ENCODE results near the gene LMO3.
"Not testable (repeated sequence)": the region's sequence is repeated elsewhere in the genome, so short reads cannot be mapped to it uniquely, and the experiment has no call there.

Gene LMO3

DNA sequence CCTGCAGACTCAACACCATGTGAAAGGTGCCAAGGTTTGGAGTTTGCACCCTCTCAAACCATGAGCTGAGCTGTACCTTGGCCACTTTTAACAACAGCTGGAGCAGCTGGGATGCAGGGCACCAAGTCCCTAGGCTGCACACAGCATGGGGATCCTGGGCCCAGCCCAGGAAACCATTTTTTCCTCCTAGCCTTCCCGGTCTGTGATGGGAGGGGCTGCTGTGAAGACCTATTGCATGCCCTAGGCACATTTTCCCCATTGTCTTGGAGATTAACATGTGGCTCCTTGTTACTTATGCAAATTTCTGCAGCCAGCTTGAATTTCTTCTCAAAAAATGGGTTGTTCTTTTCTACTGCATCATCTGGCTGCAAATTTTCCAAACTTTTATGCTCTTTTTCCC is 68.3 kb downstream of the LMO3 start:
- not testable (repeated sequence) for H3K36me3 Mint-ChIP-seq; ATAC-seq; DNase-seq (ENCODE audit: low spot score in 2 of 2); H3K4me3 Mint-ChIP-seq; H3K4me1 Mint-ChIP-seq; H3K27ac Mint-ChIP-seq
- H3K9me3 Mint-ChIP-seq = peaks cover 26% of the 10 kb centered on the region

DNA sequence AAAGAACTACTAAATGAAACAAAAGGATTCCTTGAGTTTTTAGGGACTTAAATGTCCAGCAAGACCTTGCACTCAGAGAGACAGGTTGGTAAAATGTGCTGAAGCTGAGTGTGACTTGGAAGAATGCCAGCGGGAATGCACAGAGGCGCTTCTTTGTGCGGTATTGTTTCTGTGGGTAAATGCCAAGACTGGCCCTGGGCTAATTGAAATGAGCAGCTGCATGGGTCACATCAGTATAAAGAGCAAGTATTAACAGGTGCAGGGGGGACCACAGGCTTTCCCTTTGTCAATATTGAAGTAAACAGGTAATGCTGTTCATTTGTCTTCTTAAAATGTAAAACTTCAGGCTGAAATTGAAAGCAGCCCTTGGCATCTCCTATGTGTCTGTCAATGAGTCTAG is 74.3 kb downstream of the LMO3 start:
- ATAC-seq (no peak), DNase-seq (ENCODE audit: low spot score in 2 of 2) (no peak)
- Mint-ChIP-seq H3K27ac (no peak overlapping the region), H3K4me3 (no peak overlapping the region), H3K36me3 (no peaks in the 10 kb centered on the region), H3K9me3 (peaks cover 20% of the 10 kb centered on the region), H3K4me1 (no peaks in the 10 kb centered on the region)

DNA sequence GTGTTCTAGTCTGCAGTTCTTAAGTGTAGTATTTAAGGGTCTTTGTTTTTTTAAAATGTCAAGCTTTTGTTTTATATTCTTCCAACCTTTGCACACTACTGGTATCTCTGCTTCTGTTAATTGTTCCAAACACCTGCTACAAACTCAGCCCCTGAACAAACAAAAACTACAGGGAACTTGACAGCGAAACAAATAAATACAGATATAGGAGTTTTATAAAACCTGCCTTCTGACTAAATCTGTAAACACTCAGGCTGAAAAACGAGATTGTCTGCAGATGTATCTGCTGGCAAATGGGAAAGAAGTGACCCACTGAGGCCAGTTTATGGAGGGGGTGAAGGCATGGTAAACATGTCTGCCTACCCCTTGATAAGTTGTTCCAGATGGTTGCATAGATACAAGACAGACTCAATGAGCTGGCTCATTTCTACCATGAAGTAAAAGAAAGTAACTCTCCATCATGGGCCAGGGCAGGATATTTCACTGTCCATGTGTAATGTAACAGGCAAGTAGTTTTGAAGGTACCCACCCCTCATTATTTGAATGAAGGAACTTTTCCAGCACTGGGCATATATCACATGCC is 75.6 kb downstream of the LMO3 start:
- Mint-ChIP-seq H3K4me1 (no peaks in the 10 kb centered on the region), H3K9me3 (peaks cover 18% of the 10 kb centered on the region), H3K27ac (no peak overlapping the region), H3K4me3 (no peak overlapping the region), H3K36me3 (no peaks in the 10 kb centered on the region)
- ATAC-seq (no peak), DNase-seq (ENCODE audit: low spot score in 2 of 2) (no peak)

DNA sequence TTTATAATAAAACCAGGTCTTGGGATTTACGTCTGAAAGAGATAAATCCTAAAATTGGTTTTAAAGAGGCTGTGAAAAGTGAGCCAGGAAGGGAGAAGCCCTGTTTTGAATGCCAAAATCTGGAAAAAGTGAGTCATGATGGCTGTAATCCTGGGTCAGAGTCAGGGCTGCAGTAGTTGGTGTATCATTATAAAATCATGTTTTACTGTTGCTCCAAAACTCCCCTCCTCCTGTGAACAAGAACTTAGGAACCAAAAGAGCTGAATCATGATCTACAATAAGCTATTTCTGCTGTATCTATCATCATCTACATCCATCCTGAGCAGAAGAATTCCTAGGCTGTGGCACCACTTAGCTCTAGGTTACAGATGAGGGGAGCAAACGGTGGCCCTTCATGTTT is 79.3 kb downstream of the LMO3 start:
- DNase-seq (ENCODE audit: low spot score in 2 of 2) (no peak), ATAC-seq (no peak)
- Mint-ChIP-seq H3K4me3 (no peak overlapping the region), H3K36me3 (no peaks in the 10 kb centered on the region), H3K9me3 (peaks cover 12% of the 10 kb centered on the region), H3K4me1 (no peaks in the 10 kb centered on the region), H3K27ac (no peak overlapping the region)

DNA sequence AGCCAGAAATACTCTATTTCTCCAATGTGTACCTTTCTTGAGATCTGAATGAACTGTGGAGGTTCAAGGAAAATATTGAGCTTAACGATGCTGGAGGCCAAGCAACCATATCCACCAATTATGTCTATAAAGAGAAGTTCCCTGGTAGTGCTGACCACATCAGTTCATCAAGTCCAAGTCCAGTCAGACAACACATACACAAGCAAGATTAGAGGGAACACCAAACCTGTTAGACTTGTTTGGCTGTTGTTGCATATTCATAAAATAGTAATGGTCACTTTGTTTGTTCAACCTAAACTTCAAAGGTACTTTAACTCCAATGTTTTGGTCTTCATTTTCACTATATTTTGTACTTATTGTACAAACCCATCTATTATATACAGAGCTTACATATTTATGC is 81.6 kb downstream of the LMO3 start:
- ATAC-seq (no peak), DNase-seq (ENCODE audit: low spot score in 2 of 2) (no peak)
- Mint-ChIP-seq H3K4me3 (no peak overlapping the region), H3K27ac (no peak overlapping the region), H3K4me1 (no peaks in the 10 kb centered on the region), H3K9me3 (peaks cover 15% of the 10 kb centered on the region), H3K36me3 (no peaks in the 10 kb centered on the region)

DNA sequence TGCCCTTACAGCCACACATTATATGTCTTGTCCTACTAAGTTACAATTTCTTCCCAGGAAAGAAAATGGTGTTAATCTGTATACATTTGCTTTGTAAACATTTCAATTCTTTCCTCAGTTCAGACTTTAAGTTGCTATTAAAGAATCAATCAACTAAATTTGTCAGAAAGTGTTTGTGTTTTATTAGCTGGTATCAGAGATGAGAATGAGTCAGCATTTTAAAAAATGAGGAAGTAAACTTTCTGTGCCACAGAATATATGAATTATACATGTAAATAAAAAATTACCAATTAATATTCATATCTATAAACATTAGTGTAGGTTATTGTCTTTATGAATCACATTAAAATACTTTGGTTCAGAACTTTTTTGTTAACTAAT is 82.0 kb downstream of the LMO3 start:
- DNase-seq (ENCODE audit: low spot score in 2 of 2) = no peak
- no peak for ATAC-seq
- Mint-ChIP-seq H3K4me3 (no peak overlapping the region), H3K27ac (no peak overlapping the region), H3K36me3 (no peaks in the 10 kb centered on the region), H3K9me3 (peaks cover 13% of the 10 kb centered on the region), H3K4me1 (no peaks in the 10 kb centered on the region)

DNA sequence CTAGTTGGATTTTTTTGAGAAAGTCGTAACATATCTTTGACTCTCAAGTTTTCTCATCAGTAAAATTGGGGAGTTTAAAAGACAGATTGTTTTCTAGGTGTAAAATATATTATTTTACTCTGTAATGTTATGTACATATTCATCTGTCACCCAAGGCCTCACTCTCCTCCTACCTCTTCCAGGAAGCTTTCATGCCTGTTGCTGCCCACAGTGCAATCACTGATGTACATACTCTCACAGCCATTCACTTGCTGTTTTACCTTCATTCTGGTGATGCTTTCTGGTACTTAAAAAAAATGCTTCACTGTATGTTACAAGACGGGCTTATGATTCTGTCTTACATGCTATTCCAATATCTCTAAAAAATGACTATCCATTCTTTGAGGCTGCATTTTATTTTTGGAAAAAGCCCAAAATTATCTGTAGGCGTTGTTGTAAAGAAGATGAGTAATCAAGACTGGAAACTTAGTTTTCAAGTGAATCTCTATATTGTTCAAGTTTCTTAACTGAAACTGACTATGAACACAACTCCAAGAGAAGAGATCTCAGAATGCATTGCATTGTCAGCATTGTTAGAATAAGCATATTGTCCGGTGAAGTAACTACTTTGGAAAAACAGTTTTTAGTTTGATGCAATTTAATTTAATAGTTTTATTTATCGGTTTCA is 82.5 kb downstream of the LMO3 start:
- H3K36me3 Mint-ChIP-seq = no peaks in the 10 kb centered on the region
- DNase-seq (ENCODE audit: low spot score in 2 of 2) (no peak), ATAC-seq (no peak)
- H3K9me3 Mint-ChIP-seq = peaks cover 13% of the 10 kb centered on the region
- H3K4me1 Mint-ChIP-seq = no peaks in the 10 kb centered on the region
- no peak overlapping the region for H3K4me3 Mint-ChIP-seq
- H3K27ac Mint-ChIP-seq = no peak overlapping the region

DNA sequence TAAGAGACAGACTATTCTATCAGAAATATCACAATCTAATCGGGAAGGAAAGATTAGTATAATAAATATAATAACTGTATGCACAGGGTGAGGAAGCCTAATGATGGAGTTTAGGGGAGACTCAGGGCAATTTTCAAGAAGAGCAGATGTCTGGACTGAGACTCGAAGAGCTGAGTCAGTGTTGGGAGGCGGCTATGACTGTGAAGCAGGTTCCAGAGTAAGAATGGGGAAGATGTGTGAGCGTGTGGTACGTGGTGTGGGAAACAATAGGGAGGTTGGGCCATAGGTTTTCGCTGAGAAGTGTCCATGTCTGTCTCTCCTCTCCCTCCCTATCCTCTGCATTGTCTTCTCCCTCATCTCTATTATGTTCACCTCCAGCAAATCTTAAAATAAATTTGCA is 85.6 kb downstream of the LMO3 start:
- Mint-ChIP-seq H3K4me1 (no peaks in the 10 kb centered on the region), H3K9me3 (peaks cover 12% of the 10 kb centered on the region), H3K27ac (no peak overlapping the region), H3K4me3 (no peak overlapping the region), H3K36me3 (no peaks in the 10 kb centered on the region)
- no peak for DNase-seq (ENCODE audit: low spot score in 2 of 2)
- ATAC-seq = no peak

DNA sequence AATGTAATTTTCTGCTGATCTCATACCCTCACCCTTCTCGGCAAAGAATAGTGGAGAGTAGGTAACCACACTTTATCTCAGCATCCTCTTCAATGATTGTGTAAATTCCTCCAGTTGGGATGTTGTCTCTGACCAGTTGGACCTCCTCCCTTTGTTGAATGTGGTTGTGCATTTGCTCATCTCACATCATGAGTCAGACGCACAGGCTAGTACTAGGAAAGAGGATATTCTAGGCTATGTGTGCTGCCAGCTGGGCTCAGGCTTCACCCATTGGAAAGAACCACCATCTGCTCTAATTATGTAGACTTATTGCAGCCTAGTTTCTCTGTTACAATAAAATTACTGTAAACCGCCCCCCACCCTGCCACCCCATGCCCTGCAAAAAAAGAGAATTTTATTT is 90.3 kb downstream of the LMO3 start:
- Mint-ChIP-seq H3K27ac (no peak overlapping the region), H3K4me1 (no peaks in the 10 kb centered on the region), H3K4me3 (no peak overlapping the region), H3K36me3 (no peaks in the 10 kb centered on the region), H3K9me3 (peaks cover 9% of the 10 kb centered on the region)
- DNase-seq (ENCODE audit: low spot score in 2 of 2) = no peak
- no peak for ATAC-seq

DNA sequence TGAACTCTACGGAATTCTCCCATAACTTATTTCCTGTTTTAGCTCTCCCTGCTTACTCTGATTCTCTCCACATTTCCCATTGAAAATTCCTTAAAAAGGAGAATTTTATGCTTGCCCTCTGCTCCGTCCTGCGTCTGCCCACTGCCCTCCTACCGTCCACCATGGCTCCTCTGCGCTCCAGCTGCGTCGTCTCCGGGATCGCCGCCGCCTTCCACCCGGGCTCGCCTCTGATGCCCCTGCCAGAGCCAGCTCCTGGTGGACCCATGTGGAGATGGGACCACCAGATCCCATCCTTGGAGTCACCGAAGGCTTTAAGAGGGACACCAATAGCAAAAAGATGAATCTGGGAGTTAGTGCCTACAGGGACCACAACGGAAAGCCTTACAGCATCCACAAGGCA is 92.7 kb downstream of the LMO3 start:
- Mint-ChIP-seq H3K27ac (no peak overlapping the region), H3K4me1 (no peaks in the 10 kb centered on the region), H3K4me3 (no peak overlapping the region), H3K9me3 (peaks cover 9% of the 10 kb centered on the region), H3K36me3 (no peaks in the 10 kb centered on the region)
- no peak for ATAC-seq
- no peak for DNase-seq (ENCODE audit: low spot score in 2 of 2)

DNA sequence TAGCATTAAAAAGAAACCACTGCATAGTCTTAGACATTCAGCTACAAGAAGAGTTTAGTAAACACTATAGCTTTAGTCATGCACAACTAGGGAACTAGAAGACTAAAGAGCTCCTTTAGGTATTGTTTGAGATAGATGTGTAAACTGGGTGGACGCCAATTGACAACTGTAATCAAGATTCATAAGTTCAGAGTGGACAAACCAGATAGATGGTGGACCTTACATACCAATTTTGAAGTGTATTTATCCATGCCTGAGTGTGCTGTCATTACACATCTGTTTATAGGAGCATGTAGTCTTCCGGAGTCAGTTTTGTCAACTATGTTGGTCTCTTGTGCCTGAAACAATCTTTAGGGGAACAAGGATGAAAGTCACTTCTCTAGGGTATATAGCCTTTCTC is 96.6 kb downstream of the LMO3 start:
- Mint-ChIP-seq H3K4me3 (no peak overlapping the region), H3K9me3 (peaks cover 18% of the 10 kb centered on the region), H3K36me3 (no peaks in the 10 kb centered on the region), H3K4me1 (no peaks in the 10 kb centered on the region), H3K27ac (no peak overlapping the region)
- DNase-seq (ENCODE audit: low spot score in 2 of 2) (no peak), ATAC-seq (no peak)

DNA sequence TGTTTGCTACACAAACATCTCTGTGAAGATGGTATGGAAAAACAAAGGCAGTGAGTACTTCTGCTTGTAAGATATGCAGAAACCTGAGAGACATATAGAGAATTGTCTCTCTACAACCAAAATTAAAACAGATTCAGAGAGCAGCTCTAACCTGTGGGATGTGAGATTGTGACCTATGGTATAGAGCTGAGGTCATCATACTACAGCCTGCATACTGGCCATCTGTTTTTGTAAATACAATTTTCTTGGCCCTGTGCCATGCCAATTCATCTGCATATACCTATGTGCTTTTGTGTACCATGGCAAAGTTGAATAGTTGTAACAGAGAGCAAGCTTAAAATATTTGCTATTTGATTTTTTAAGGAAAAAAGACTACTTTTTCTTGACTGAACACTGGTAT is 99.6 kb downstream of the LMO3 start:
- Mint-ChIP-seq H3K36me3 (no peaks in the 10 kb centered on the region), H3K4me1 (no peaks in the 10 kb centered on the region), H3K4me3 (no peak overlapping the region), H3K9me3 (peaks cover 17% of the 10 kb centered on the region), H3K27ac (no peak overlapping the region)
- DNase-seq (ENCODE audit: low spot score in 2 of 2) = no peak
- ATAC-seq = no peak

DNA sequence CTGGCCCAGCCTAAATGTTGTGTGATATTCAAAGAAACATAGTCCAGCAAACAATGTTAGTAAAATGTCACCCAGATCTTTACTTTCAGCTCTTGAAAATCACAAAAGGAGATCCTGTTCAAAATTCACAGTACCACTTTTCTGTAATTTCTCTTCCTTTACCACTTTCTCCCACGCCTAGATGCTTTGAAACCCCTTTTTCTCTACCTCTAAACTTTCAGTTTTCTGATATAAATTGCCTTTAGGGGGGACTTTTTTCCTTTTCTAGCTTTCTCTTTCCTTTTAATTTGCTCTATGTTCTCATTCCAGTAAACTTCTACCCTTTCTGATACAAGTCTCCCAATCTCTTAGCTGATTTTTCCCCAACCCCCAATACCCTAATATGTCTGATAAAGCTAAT is 101.8 kb downstream of the LMO3 start:
- Mint-ChIP-seq H3K36me3 (no peaks in the 10 kb centered on the region), H3K4me1 (no peaks in the 10 kb centered on the region), H3K9me3 (peaks cover 14% of the 10 kb centered on the region), H3K27ac (no peak overlapping the region), H3K4me3 (no peak overlapping the region)
- DNase-seq (ENCODE audit: low spot score in 2 of 2) (no peak), ATAC-seq (no peak)

DNA sequence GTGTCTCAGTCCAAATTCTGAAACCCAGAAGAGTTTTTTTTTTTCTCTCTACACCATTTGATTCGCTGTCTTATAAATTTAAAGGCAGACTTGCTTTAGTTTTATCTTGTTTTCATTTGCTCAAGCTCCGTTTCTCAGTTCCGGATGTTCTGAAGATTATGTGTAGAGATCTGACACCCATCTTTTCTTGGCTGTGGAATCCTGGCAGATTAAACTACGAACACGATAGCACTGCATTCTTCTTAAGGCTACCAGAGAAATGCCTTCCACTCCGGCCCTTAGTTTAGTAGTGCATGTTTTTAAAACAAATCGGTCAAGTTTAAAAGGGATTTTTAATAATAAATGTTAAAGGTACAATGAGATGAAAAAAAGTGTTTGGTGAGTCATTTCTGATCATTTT is 106.4 kb downstream of the LMO3 start:
- no peak overlapping the region for H3K27ac Mint-ChIP-seq
- ATAC-seq (no peak), DNase-seq (ENCODE audit: low spot score in 2 of 2) (no peak)
- no peak overlapping the region for H3K4me3 Mint-ChIP-seq
- peaks cover 7% of the 10 kb centered on the region for H3K9me3 Mint-ChIP-seq
- no peaks in the 10 kb centered on the region for H3K4me1 Mint-ChIP-seq
- H3K36me3 Mint-ChIP-seq = no peaks in the 10 kb centered on the region

All from stimulated activated effector memory CD8-positive, alpha-beta T cell treated with anti-CD3 and anti-CD28 coated beads, Interleukin-12 subunit alpha, Interleukin-12 subunit beta, amount 100 ng/mL, for 72 hours (primary cell).